K562 (cell line): ENCODE data around the gene ADCY6. TPM values are rescaled to one million over a fixed set of nuclear protein-coding genes. Genes with fewer than 3 reads are reported as not detected.

Source experiments
- ARID1B ChIP-seq: fragments of 450-650 bp; IDR thresholded peaks from 2 replicates; pipeline ENCODE4 v1.6.1; 2016; ENCODE audit warnings: antibody characterized with exemption, mild to moderate bottlenecking, inconsistent platforms
- CBFA2T2 ChIP-seq: fragments of 450-650 bp; conservative IDR thresholded peaks from 2 replicates; pipeline ENCODE4 v1.6.1; 2017; ENCODE audit warnings: mild to moderate bottlenecking
- GATAD2A ChIP-seq: fragments of 450-650 bp; IDR thresholded peaks from 2 replicates; pipeline ENCODE4 v1.6.1; 2017
- HEY1 ChIP-seq: fragments of 250-450 bp; sonication (Bioruptor Pico); IDR thresholded peaks from 2 replicates; pipeline ENCODE4 v1.5.0; 2020; ENCODE audit warnings: mild to moderate bottlenecking, moderate library complexity, borderline replicate concordance
- HMGN3 ChIP-seq: IDR thresholded peaks from 2 replicates; pipeline ENCODE4 v1.6.1; 2011; ENCODE audit warnings: borderline replicate concordance, low read depth, mild to moderate bottlenecking, mixed read lengths, low read length; ENCODE audit not compliant: insufficient read length; ENCODE audit errors: extremely low read depth
- JUNB ChIP-seq: fragments of 450-650 bp; formaldehyde crosslinking; conservative IDR thresholded peaks from 2 replicates; pipeline ENCODE4 v1.4.0; 2020; ENCODE audit warnings: mild to moderate bottlenecking
- KDM1A ChIP-seq, 2 experiments: fragments of 450-650 bp; IDR thresholded peaks; 2 replicates each; pipeline ENCODE4 v1.6.1; 2016; ENCODE audit warnings: mild to moderate bottlenecking in 2 of 2
- MTA2 ChIP-seq: fragments of 450-650 bp; IDR thresholded peaks from 2 replicates; pipeline ENCODE4 v1.6.1; 2016; ENCODE audit warnings: low read depth
- POU5F1 ChIP-seq: fragments of 150-350 bp; IDR thresholded peaks from 2 replicates; pipeline ENCODE4 v1.6.1; 2014; ENCODE audit warnings: borderline replicate concordance, low read length, low read depth, mild to moderate bottlenecking; ENCODE audit not compliant: partially characterized antibody
- SMAD3 ChIP-seq: fragments of 450-650 bp; formaldehyde crosslinking; conservative IDR thresholded peaks from 2 replicates; pipeline ENCODE4 v1.4.0; 2020; ENCODE audit warnings: mild to moderate bottlenecking
- SNIP1 ChIP-seq: fragments of 450-650 bp; IDR thresholded peaks from 2 replicates; pipeline ENCODE4 v1.7.1; 2017; ENCODE audit warnings: low read depth, mild to moderate bottlenecking
- TBP ChIP-seq: optimal IDR thresholded peaks from 2 replicates; pipeline ENCODE3; 2011; ENCODE audit warnings: low read depth, low read length, improper control_type of control experiment
- ZBTB1 ChIP-seq: sonication (generic); formaldehyde crosslinking; IDR thresholded peaks from 2 replicates; pipeline ENCODE4 v1.8.1; 2023; ENCODE audit warnings: missing genetic modification reagents, low read depth, mild to moderate bottlenecking, borderline replicate concordance
- ZNF668 ChIP-seq: fragments of 250-450 bp; sonication (Bioruptor Pico); IDR thresholded peaks from 2 replicates; pipeline ENCODE4 v1.8.0; 2022; ENCODE audit warnings: mild to moderate bottlenecking, inconsistent platforms
- ZZZ3 ChIP-seq: fragments of 450-650 bp; IDR thresholded peaks from 2 replicates; pipeline ENCODE4 v1.6.1; 2016; ENCODE audit warnings: antibody characterized with exemption, mild to moderate bottlenecking, moderate library complexity
- polyA plus RNA-seq, 8 experiments: library from polyadenylated mRNA; depleted of rRNA in 4 of 8; stranded (reverse) in 5 of 8; unstranded in 3 of 8; fragments of >200 nt; fragmentation: Nextera tagmentation in 2 of 8; fragmentation: Illumina TruSeq in 1 of 8; extraction: Ambion mirVana in 2 of 8; extraction: Trizol in 1 of 8; gene quantifications; 2 replicates each; pipeline versions ENCODE4 v1.2.1 to v1.2.3, GENCODE V29; 2011 to 2014; ENCODE audit warnings: inconsistent platforms in 1 of 8, missing spikeins in 1 of 8
- total RNA-seq, 7 experiments: library from RNA; depleted of rRNA in 6 of 7; stranded (reverse); fragments of >200 nt in 6 of 7; fragmentation: Illumina TruSeq in 2 of 7; extraction: Trizol in 2 of 7; gene quantifications; 2 replicates each; pipeline versions ENCODE4 v1.2.1 to v1.2.3, GENCODE V29; 2011 to 2021; ENCODE audit warnings: low replicate concordance in 1 of 7
- TF ChIP-seq, protein P1 (sequence below), 2 experiments: fragments of 450-650 bp; conservative IDR thresholded peaks; 2 replicates each; pipeline ENCODE4 v1.6.1; 2017; ENCODE audit warnings: mild to moderate bottlenecking in 2 of 2, moderate library complexity in 2 of 2
- TF ChIP-seq, protein P2 (sequence below): fragments of 250-450 bp; sonication (Bioruptor Pico); IDR thresholded peaks from 2 replicates; pipeline ENCODE4 v1.8.0; 2021; ENCODE audit warnings: moderate library complexity, mild to moderate bottlenecking, inconsistent platforms
- TF ChIP-seq, protein P3 (sequence below): sonication (generic); formaldehyde crosslinking; IDR thresholded peaks from 2 replicates; pipeline ENCODE4 v1.9.0; 2022; ENCODE audit warnings: mild to moderate bottlenecking, missing genetic modification reagents
- TF ChIP-seq, protein P4 (sequence below): sonication (generic); formaldehyde crosslinking; IDR thresholded peaks from 2 replicates; pipeline ENCODE4 v1.8.1; 2023; ENCODE audit warnings: mild to moderate bottlenecking, missing genetic modification reagents

Gene ADCY6
- total and polyA plus RNA-seq, 9 of the 15 experiments (the other 6 are each of a cell fraction or from before 2014, with no cell fraction given), result 0.01 to 1.0 (median 0.53) TPM

DNA sequence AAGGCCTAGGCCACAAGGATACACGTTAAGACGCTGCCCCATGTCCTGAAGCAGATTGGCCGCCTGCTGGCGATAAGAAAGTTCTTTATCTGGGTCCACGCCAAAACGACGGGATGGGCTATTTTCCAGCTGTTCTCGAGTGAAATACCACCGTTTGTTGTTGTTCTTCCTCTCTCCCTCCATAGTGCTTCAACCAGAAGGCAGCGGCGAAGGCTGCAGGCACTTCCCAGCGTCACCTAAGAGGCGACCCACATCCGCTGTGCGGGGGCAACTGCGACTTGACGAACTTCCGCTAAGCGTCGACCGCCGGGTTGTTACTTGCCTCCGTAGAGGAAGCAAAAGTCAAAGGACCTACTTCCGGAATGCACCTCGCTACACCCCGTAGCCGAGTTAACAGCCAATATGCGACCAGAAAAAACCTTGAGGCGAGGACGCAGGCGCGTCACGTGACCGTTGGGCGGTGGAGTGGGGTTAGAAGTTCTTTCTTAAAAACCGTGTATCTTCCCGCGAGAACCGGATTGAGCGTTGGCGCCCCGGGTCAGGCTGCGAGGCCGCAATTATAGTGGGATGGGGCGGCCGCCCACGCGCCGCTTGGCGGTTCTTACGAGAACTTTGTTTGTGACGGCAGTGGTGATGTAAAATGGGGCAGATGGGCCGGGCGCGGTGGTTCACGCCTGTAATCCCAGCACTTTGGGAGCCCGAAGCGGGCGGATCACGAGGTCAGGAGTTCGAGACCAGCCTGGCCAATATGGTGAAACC, 72.2 kb downstream of the ADCY6 start, which contains the start of gene CCNT1 (continued):
- TF ChIP-seq SMAD3 (CRISPR knock-in tag) (no peak), KDM1A (IDR thresholded peaks at IDR 0.05) (no peak), POU5F1 (peak; percentile 90), HMGN3 (peak; percentile 73), HEY1 (CRISPR knock-in tag) (no peak), ZZZ3 (peak; percentile 85), SNIP1 (no peak), ZBTB1 (CRISPR knock-in tag) (peak; percentile 31; the same call in 1 of the 2 replicates), JUNB (no peak), MTA2 (no peak), ZNF668 (peak; percentile 74; the same call in 1 of the 2 replicates), GATAD2A (0 out of 2 replicates have a peak, but pooled peaks have one; percentile 25), ARID1B (peak; percentile 70), CBFA2T2 (peak; percentile 98), TBP (peak; percentile 55)
- TF ChIP-seq, protein P1, sequence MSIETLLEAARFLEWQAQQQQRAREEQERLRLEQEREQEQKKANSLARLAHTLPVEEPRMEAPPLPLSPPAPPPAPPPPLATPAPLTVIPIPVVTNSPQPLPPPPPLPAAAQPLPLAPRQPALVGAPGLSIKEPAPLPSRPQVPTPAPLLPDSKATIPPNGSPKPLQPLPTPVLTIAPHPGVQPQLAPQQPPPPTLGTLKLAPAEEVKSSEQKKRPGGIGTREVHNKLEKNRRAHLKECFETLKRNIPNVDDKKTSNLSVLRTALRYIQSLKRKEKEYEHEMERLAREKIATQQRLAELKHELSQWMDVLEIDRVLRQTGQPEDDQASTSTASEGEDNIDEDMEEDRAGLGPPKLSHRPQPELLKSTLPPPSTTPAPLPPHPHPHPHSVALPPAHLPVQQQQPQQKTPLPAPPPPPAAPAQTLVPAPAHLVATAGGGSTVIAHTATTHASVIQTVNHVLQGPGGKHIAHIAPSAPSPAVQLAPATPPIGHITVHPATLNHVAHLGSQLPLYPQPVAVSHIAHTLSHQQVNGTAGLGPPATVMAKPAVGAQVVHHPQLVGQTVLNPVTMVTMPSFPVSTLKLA (conservative IDR thresholded peaks at IDR 0.05), result peak; percentile 80 to 91
- TF ChIP-seq, protein P2, sequence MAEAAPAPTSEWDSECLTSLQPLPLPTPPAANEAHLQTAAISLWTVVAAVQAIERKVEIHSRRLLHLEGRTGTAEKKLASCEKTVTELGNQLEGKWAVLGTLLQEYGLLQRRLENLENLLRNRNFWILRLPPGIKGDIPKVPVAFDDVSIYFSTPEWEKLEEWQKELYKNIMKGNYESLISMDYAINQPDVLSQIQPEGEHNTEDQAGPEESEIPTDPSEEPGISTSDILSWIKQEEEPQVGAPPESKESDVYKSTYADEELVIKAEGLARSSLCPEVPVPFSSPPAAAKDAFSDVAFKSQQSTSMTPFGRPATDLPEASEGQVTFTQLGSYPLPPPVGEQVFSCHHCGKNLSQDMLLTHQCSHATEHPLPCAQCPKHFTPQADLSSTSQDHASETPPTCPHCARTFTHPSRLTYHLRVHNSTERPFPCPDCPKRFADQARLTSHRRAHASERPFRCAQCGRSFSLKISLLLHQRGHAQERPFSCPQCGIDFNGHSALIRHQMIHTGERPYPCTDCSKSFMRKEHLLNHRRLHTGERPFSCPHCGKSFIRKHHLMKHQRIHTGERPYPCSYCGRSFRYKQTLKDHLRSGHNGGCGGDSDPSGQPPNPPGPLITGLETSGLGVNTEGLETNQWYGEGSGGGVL (CRISPR knock-in tag), result no peak
- TF ChIP-seq, protein P3, sequence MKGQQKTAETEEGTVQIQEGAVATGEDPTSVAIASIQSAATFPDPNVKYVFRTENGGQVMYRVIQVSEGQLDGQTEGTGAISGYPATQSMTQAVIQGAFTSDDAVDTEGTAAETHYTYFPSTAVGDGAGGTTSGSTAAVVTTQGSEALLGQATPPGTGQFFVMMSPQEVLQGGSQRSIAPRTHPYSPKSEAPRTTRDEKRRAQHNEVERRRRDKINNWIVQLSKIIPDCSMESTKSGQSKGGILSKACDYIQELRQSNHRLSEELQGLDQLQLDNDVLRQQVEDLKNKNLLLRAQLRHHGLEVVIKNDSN (CRISPR knock-in tag), result peak; percentile 99
- TF ChIP-seq, protein P4, sequence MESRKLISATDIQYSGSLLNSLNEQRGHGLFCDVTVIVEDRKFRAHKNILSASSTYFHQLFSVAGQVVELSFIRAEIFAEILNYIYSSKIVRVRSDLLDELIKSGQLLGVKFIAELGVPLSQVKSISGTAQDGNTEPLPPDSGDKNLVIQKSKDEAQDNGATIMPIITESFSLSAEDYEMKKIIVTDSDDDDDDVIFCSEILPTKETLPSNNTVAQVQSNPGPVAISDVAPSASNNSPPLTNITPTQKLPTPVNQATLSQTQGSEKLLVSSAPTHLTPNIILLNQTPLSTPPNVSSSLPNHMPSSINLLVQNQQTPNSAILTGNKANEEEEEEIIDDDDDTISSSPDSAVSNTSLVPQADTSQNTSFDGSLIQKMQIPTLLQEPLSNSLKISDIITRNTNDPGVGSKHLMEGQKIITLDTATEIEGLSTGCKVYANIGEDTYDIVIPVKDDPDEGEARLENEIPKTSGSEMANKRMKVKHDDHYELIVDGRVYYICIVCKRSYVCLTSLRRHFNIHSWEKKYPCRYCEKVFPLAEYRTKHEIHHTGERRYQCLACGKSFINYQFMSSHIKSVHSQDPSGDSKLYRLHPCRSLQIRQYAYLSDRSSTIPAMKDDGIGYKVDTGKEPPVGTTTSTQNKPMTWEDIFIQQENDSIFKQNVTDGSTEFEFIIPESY (CRISPR knock-in tag), result no peak
